ENCODE data around the gene UNC93A. TPM values are rescaled to one million over a fixed set of nuclear protein-coding genes. Genes with fewer than 3 reads are reported as not detected.

The UNC93A gene
- total and polyA plus RNA-seq, 9 of the 15 experiments (the other 6 are each of a cell fraction or from before 2014, with no cell fraction given) = not detected

- no peak for TF ChIP-seq TSHZ1 (CRISPR knock-in tag; IDR thresholded peaks at IDR 0.05)
- TF ChIP-seq ZNF436 (CRISPR knock-in tag; IDR thresholded peaks at IDR 0.05) = no peak
- no peak for TF ChIP-seq MXD1 (CRISPR knock-in tag; IDR thresholded peaks at IDR 0.05; ENCODE audit: borderline replicate concordance, poor library complexity, severe bottlenecking)
- peak in 1 of 2 experiments; percentile 47; a peak in 2 of 4 replicates for TF ChIP-seq RAD21 (CRISPR knock-in tag; conservative IDR thresholded peaks at IDR 0.05 in 1 of 2, IDR thresholded peaks at IDR 0.05 in 1 of 2)
- TF ChIP-seq RB1 (IDR thresholded peaks at IDR 0.05; ENCODE audit: low read depth) = peak; percentile 33; the same call in 1 of the 2 replicates
- TF ChIP-seq RCOR1 (IDR thresholded peaks at IDR 0.05; ENCODE audit: borderline replicate concordance in 1 of 2, low read depth in 2 of 2, low read length in 2 of 2) = 0 out of 4 replicates have a peak, but pooled peaks of 1 of the 2 experiments have one; percentile 20
- TF ChIP-seq CXXC5 (CRISPR knock-in tag; IDR thresholded peaks at IDR 0.05) = 0 out of 2 replicates have a peak, but pooled peaks have one; percentile 11
- TF ChIP-seq, protein P1, sequence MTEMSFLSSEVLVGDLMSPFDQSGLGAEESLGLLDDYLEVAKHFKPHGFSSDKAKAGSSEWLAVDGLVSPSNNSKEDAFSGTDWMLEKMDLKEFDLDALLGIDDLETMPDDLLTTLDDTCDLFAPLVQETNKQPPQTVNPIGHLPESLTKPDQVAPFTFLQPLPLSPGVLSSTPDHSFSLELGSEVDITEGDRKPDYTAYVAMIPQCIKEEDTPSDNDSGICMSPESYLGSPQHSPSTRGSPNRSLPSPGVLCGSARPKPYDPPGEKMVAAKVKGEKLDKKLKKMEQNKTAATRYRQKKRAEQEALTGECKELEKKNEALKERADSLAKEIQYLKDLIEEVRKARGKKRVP (CRISPR knock-in tag; IDR thresholded peaks at IDR 0.05) = no peak
- no peak for TF ChIP-seq ATF2 (CRISPR knock-in tag; IDR thresholded peaks at IDR 0.05)
- TF ChIP-seq FOXK2 (conservative IDR thresholded peaks at IDR 0.05 in 1 of 2, IDR thresholded peaks at IDR 0.05 in 1 of 2; ENCODE audit: low read depth in 2 of 2) = 0 out of 4 replicates have a peak, but pooled peaks of 1 of the 2 experiments have one; percentile 46
- TF ChIP-seq KAT8 (IDR thresholded peaks at IDR 0.05; ENCODE audit: low read depth) = no peak
- TF ChIP-seq EZH2 (IDR thresholded peaks at IDR 0.05; ENCODE audit: borderline replicate concordance, low read depth, low read length) = peak; percentile 85
- TF ChIP-seq CREM (IDR thresholded peaks at IDR 0.05; ENCODE audit: low read depth) = peak; percentile 44
- no peak for TF ChIP-seq BRD4 (IDR thresholded peaks at IDR 0.05)
- TF ChIP-seq, protein P2, sequence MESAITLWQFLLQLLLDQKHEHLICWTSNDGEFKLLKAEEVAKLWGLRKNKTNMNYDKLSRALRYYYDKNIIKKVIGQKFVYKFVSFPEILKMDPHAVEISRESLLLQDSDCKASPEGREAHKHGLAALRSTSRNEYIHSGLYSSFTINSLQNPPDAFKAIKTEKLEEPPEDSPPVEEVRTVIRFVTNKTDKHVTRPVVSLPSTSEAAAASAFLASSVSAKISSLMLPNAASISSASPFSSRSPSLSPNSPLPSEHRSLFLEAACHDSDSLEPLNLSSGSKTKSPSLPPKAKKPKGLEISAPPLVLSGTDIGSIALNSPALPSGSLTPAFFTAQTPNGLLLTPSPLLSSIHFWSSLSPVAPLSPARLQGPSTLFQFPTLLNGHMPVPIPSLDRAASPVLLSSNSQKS (CRISPR knock-in tag; IDR thresholded peaks at IDR 0.05) = no peak
- TF ChIP-seq SRSF1 (IDR thresholded peaks at IDR 0.05; ENCODE audit: low read depth, low read length) = no peak
- no peak for TF ChIP-seq HDAC2 (IDR thresholded peaks at IDR 0.05)
These were observed 59.9 kb downstream of the UNC93A start (continued) for GRCh38 chr6:167350731-167351655.
